OCI-LY3 (cell line): ENCODE data around the gene AREL1.

ENCODE experiments used
- H2AFZ ChIP-seq: fragments of 200-600, 300-600 bp; shearing (Covaris generic); 2 replicates; pipeline ENCODE4 v1.6.0; 2014; ENCODE audit warnings: antibody characterized with exemption, low read depth, low read length
- H3K27ac ChIP-seq: fragments of 200-600, 300-600 bp; sonication (generic); 2 replicates; pipeline ENCODE4 v1.5.1; 2014; ENCODE audit warnings: mild to moderate bottlenecking, low read length, moderate library complexity, mixed read lengths
- H3K27me3 ChIP-seq: fragments of 200-600, 300-600 bp; sonication (generic); 2 replicates; pipeline ENCODE4 v1.6.1; 2014; ENCODE audit warnings: low read depth, low read length, mixed read lengths
- H3K36me3 ChIP-seq: fragments of 200-600, 300-600 bp; sonication (generic); replicated peaks from 2 replicates; pipeline ENCODE3; 2014; ENCODE audit warnings: low read depth, low read length, mixed read lengths
- H3K4me1 ChIP-seq: fragments of 300-600, 200-600 bp; sonication (generic); 2 replicates; pipeline ENCODE4 v1.6.1; 2014; ENCODE audit warnings: low read length, mixed read lengths
- H3K4me2 ChIP-seq: fragments of 200-600, 300-600 bp; sonication (generic); 2 replicates; pipeline ENCODE4 v1.6.1; 2014; ENCODE audit warnings: low read length, mixed read lengths
- H3K4me3 ChIP-seq: fragments of 300-600, 200-600 bp; sonication (generic); 2 replicates; pipeline ENCODE4 v1.5.1; 2014; ENCODE audit warnings: antibody characterized with exemption, mild to moderate bottlenecking, low read length, moderate library complexity
- H3K79me2 ChIP-seq: fragments of 300-600, 200-600 bp; shearing (Covaris generic); 2 replicates; pipeline ENCODE4 v1.6.1; 2014; ENCODE audit warnings: mild to moderate bottlenecking, low read length, mixed read lengths
- H3K9ac ChIP-seq: fragments of 300-600, 200-600 bp; shearing (Covaris generic); 2 replicates; pipeline ENCODE4 v1.6.0; 2014; ENCODE audit warnings: mild to moderate bottlenecking, low read length, moderate library complexity
- H3K9me3 ChIP-seq: fragments of 200-600, 300-600 bp; shearing (Covaris generic); 2 replicates; pipeline ENCODE4 v1.6.1; 2014; ENCODE audit warnings: low read length, mixed read lengths; ENCODE audit not compliant: insufficient read depth
- H4K20me1 ChIP-seq: fragments of 200-600, 300-600 bp; sonication (generic); 2 replicates; pipeline ENCODE4 v1.6.1; 2016; ENCODE audit warnings: low read length, mixed read lengths; ENCODE audit not compliant: insufficient read depth
- EZH2phosphoT487 ChIP-seq: fragments of 200-600 bp; shearing (Covaris generic); IDR thresholded peaks from 2 replicates; pipeline ENCODE4 v1.6.1; 2018; ENCODE audit warnings: antibody characterized with exemption, mixed run types, low read depth
- TF ChIP-seq, protein P1 (sequence below): fragments of 200-600, 300-600 bp; sonication (generic); IDR thresholded peaks from 2 replicates; pipeline ENCODE4 v1.5.1; 2014; ENCODE audit warnings: antibody characterized with exemption, low read length, low read depth

The AREL1 gene

DNA sequence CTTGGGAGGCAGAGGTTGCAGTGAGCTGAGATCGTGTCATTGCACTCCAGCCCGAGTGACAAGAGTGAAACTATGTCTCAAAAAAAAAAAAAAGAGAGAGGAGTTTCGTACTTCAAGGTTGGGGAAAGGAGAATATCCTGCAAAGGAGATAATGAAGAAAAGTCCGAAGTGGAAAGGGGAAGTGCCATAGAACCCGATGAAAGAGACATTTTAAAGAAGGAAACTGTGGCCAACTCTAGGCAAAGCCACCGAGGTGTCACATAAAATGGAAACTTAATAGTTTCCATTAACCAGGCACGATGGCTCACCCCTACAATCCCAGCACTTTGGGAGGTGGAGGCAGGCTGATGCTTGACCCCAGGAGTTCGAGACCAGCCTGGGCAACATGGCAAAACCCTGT lies 85.8 kb downstream of the AREL1 start:
- Histone ChIP-seq H3K27me3 (peaks cover 5% of the 10 kb centered on the region; the same call in 1 of the 2 replicates), H3K9ac (no peak overlapping the region), H3K27ac (no peak overlapping the region), H4K20me1 (no peaks in the 10 kb centered on the region), H3K36me3 (no peaks in the 10 kb centered on the region), H3K79me2 (no peaks in the 10 kb centered on the region), H3K9me3 (no peaks in the 10 kb centered on the region), H3K4me3 (no peak overlapping the region), H3K4me2 (no peak overlapping the region), H3K4me1 (no peaks in the 10 kb centered on the region), H2AFZ (no peak overlapping the region)
- TF ChIP-seq EZH2phosphoT487 = no peak
- TF ChIP-seq, protein P1, sequence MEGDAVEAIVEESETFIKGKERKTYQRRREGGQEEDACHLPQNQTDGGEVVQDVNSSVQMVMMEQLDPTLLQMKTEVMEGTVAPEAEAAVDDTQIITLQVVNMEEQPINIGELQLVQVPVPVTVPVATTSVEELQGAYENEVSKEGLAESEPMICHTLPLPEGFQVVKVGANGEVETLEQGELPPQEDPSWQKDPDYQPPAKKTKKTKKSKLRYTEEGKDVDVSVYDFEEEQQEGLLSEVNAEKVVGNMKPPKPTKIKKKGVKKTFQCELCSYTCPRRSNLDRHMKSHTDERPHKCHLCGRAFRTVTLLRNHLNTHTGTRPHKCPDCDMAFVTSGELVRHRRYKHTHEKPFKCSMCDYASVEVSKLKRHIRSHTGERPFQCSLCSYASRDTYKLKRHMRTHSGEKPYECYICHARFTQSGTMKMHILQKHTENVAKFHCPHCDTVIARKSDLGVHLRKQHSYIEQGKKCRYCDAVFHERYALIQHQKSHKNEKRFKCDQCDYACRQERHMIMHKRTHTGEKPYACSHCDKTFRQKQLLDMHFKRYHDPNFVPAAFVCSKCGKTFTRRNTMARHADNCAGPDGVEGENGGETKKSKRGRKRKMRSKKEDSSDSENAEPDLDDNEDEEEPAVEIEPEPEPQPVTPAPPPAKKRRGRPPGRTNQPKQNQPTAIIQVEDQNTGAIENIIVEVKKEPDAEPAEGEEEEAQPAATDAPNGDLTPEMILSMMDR = no peak

DNA sequence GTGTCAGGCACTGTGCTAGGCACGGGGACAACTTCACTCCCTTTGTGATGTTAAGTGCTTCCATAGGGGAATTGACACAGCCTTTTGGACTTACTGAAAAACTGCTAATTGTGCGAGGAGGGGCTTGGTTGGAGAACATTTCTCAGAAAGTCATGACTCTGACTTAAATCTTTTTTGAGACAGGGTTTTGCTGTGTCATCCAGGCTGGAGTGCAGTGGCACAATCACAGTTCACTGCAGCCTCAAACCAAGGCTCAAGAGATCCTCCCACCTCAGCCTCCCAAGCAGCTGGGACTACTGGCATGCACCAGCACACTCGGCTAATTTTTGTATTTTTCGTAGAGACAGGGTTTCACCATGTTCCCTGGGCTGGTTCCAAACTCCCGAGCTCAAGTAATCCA lies 90.6 kb downstream of the AREL1 start:
- no peak overlapping the region for H3K27ac ChIP-seq
- no peak for TF ChIP-seq EZH2phosphoT487
- TF ChIP-seq, protein P1 = no peak
- H3K9me3 ChIP-seq = no peaks in the 10 kb centered on the region
- no peak overlapping the region for H3K9ac ChIP-seq
- no peak overlapping the region for H3K4me2 ChIP-seq
- H3K79me2 ChIP-seq = no peaks in the 10 kb centered on the region
- no peaks in the 10 kb centered on the region for H3K36me3 ChIP-seq
- no peak overlapping the region for H3K4me3 ChIP-seq
- peaks cover 14% of the 10 kb centered on the region for H3K4me1 ChIP-seq
- H3K27me3 ChIP-seq = peaks cover 7% of the 10 kb centered on the region; the same call in 1 of the 2 replicates
- no peak overlapping the region for H2AFZ ChIP-seq
- H4K20me1 ChIP-seq = no peaks in the 10 kb centered on the region

DNA sequence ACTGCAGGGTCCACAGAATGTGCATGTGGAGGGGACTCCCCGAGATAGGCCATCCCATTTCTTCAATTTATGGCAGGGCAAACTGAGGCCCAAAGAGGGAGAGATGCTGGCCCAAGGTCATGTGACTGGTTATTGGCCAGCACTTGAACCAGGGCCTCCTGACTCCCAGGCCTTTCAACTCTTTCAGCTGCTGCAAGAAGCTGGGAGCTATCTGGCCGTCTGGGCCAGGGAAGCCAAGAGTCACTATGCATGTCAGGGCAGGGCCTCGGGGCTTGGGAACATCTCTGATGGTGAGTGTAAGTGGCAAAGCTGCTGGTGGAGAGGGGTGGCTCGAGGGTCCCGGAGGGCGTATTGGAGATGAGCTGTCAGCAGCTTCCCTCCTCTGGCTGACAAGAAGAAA lies 91.3 kb downstream of the AREL1 start:
- no peak overlapping the region for H3K4me2 ChIP-seq
- TF ChIP-seq EZH2phosphoT487 = no peak
- TF ChIP-seq, protein P1 = no peak
- H3K27me3 ChIP-seq = peaks cover 9% of the 10 kb centered on the region
- H3K36me3 ChIP-seq = no peaks in the 10 kb centered on the region
- no peaks in the 10 kb centered on the region for H3K9me3 ChIP-seq
- no peak overlapping the region for H2AFZ ChIP-seq
- H3K4me3 ChIP-seq = no peak overlapping the region
- H3K4me1 ChIP-seq = peaks cover 14% of the 10 kb centered on the region
- no peak overlapping the region for H3K9ac ChIP-seq
- no peaks in the 10 kb centered on the region for H4K20me1 ChIP-seq
- no peaks in the 10 kb centered on the region for H3K79me2 ChIP-seq
- H3K27ac ChIP-seq = no peak overlapping the region

DNA sequence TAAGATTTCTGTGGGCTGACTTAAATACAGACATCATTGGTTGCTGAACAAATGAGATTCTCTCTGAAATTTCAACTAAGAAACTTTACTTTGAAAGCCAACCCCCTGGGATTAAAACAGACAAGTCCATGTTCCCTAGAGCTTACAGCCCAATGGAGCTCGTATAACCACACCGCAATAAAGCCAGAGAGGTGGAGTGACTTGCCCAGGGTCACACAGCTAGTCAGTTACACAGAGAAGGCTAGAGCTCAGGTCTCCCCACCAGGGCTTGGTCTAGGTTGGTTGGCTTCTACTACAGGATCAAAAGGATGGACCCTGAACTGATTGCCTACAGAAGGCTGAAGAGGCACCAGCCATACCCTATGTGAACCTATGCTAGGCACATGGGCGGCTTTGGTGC lies 92.0 kb downstream of the AREL1 start:
- Histone ChIP-seq H3K9me3 (no peaks in the 10 kb centered on the region), H3K4me2 (no peak overlapping the region), H3K27ac (no peak overlapping the region), H4K20me1 (no peaks in the 10 kb centered on the region), H3K79me2 (no peaks in the 10 kb centered on the region), H3K36me3 (no peaks in the 10 kb centered on the region), H2AFZ (no peak overlapping the region), H3K9ac (no peak overlapping the region), H3K4me1 (peaks cover 14% of the 10 kb centered on the region), H3K4me3 (no peak overlapping the region), H3K27me3 (peaks cover 15% of the 10 kb centered on the region)
- TF ChIP-seq, protein P1 = no peak
- no peak for TF ChIP-seq EZH2phosphoT487
